CD4-positive, alpha-beta memory T cell (primary cell): Measurements from ENCODE around the gene SCFD2. TPM values are rescaled to one million over a fixed set of nuclear protein-coding genes. Genes with fewer than 3 reads are reported as not detected.

Experiments
- CTCF ChIA-PET: fragments of 350-600 bp; sonication (Branson Sonifier 250); formaldehyde crosslinking; loops from one replicate; lab custom pipeline; 2021; ENCODE audit warnings: inconsistent platforms; ENCODE audit not compliant: partially characterized antibody; lab: Charles Lee
- POLR2A ChIA-PET: fragments of 350-600 bp; sonication (Branson Sonifier 250); formaldehyde crosslinking; loops from one replicate; lab custom pipeline; 2021; ENCODE audit not compliant: partially characterized antibody; lab: Charles Lee
- DNase-seq, 5 donors: peaks; one replicate each; pipeline versions ENCODE4 v3.0.0 to v3.0.0-alpha.2; 2020 to 2022; ENCODE audit warnings: mixed read lengths in 1 of 5
- H3K27ac ChIP-seq: one replicate; pipeline ENCODE4 v1.7.0; 2013; ENCODE audit warnings: low read depth, low read length
- H3K27me3 ChIP-seq: 2 replicates; pipeline ENCODE4 v1.7.0; 2013; ENCODE audit warnings: mild to moderate bottlenecking, low read length, moderate library complexity; ENCODE audit not compliant: insufficient read depth
- H3K36me3 ChIP-seq: 2 replicates; pipeline ENCODE4 v1.7.0; 2013; ENCODE audit warnings: mild to moderate bottlenecking, low read length, moderate library complexity; ENCODE audit not compliant: insufficient read depth
- H3K4me1 ChIP-seq: 2 replicates; pipeline ENCODE4 v1.7.0; 2013; ENCODE audit warnings: mild to moderate bottlenecking, low read length, moderate library complexity; ENCODE audit not compliant: insufficient read depth
- H3K4me3 ChIP-seq, 2 donors: one replicate each; pipeline ENCODE4 v1.7.0; 2013; ENCODE audit warnings: low read length in 2 of 2, mild to moderate bottlenecking in 1 of 2
- H3K9me3 ChIP-seq, 2 donors: one replicate each; pipeline ENCODE4 v1.7.0; 2013; ENCODE audit warnings: low read length in 2 of 2, control low read depth in 1 of 2; ENCODE audit not compliant: control insufficient read depth in 1 of 2
- H3K27ac Mint-ChIP-seq, 7 donors: one replicate each; pipeline ENCODE4 v1.8.0; 2020 to 2021; ENCODE audit warnings: mixed read lengths in 7 of 7, mild to moderate bottlenecking in 6 of 7, inconsistent platforms in 3 of 7, moderate library complexity in 3 of 7
- H3K27me3 Mint-ChIP-seq, 2 donors: one replicate each; pipeline ENCODE4 v1.8.0; 2020 to 2021; ENCODE audit warnings: mixed read lengths in 2 of 2
- H3K36me3 Mint-ChIP-seq, 2 donors: one replicate each; pipeline ENCODE4 v1.8.0; 2020 to 2021; ENCODE audit warnings: mixed read lengths in 2 of 2, inconsistent platforms in 1 of 2, mild to moderate bottlenecking in 1 of 2
- H3K4me1 Mint-ChIP-seq, 4 donors: one replicate each; pipeline ENCODE4 v1.8.0; 2020 to 2021; ENCODE audit warnings: mixed read lengths in 4 of 4, mild to moderate bottlenecking in 1 of 4
- H3K4me3 Mint-ChIP-seq, 8 donors: one replicate each; pipeline ENCODE4 v1.8.0; 2020 to 2021; ENCODE audit warnings: mixed read lengths in 8 of 8, mild to moderate bottlenecking in 7 of 8, moderate library complexity in 6 of 8, inconsistent platforms in 3 of 8
- H3K9me3 Mint-ChIP-seq, 8 donors: one replicate each; pipeline ENCODE4 v1.8.0; 2020 to 2021; ENCODE audit warnings: mixed read lengths in 8 of 8, mild to moderate bottlenecking in 5 of 8, inconsistent platforms in 3 of 8, moderate library complexity in 1 of 8
- intact Hi-C: fragments of 100-400 bp; cut with micrococcal nuclease; formaldehyde crosslinking; loops from one replicate; pipeline ENCODE4 v1.15.1; 2023
- polyA plus RNA-seq, 2 donors: library from polyadenylated mRNA; unstranded; fragments of 300-500 nt; fragmentation: Illumina TruSeq; gene quantifications; one replicate each; pipeline ENCODE4 v1.2.3, GENCODE V29; 2021
- total RNA-seq, 2 experiments: library from RNA; stranded (reverse); gene quantifications; one replicate each; pipeline ENCODE4 v1.2.3, GENCODE V29; 2021

SCFD2 gene
- total and polyA plus RNA-seq, 4 experiments from 2014 or later = 12.4 to 21.2 (median 13.5) TPM

DNA sequence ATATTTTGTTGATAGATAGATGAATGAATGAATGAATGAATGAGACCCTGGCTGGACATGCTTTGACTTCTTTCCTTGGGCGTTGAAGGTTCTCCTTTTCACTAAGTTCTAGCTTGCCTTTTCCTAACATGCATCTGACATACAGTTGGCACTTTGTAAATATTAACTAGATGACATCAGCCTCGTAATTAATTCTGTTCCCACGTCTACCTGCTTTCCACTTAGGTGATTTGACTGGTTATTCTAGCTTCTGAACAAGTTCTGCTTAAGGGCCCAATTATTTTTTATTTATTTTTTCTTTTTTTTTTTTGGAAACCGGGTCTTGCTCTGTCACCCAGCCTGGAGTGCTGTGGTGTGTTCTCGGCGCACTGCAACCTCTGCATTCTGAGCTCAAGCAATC is 517.6 kb downstream of the SCFD2 start:
- no peak overlapping the region for H3K27ac Mint-ChIP-seq
- H3K36me3 Mint-ChIP-seq = no peaks in the 10 kb centered on the region
- no peak overlapping the region for H3K4me3 Mint-ChIP-seq
- Histone ChIP-seq H3K9me3 (no peaks in the 10 kb centered on the region), H3K4me1 (no peaks in the 10 kb centered on the region), H3K27me3 (no peaks in the 10 kb centered on the region), H3K4me3 (no peak overlapping the region), H3K36me3 (no peaks in the 10 kb centered on the region), H3K27ac (no peak overlapping the region)
- intact Hi-C loops = no loop called here
- peaks cover 0 to 2% of the 10 kb centered on the region in 2 donors for H3K27me3 Mint-ChIP-seq
- H3K4me1 Mint-ChIP-seq = no peaks in the 10 kb centered on the region
- ChIA-PET CTCF (interaction anchor here (1.6 kb wide), 1 partner anchor 63 kb away, joined by 3 read pairs; no protein-coding TSS in a partner anchor), POLR2A (no interaction called here)
- DNase-seq = no peak
- H3K9me3 Mint-ChIP-seq = peaks cover 0 to 2% (median 0%) of the 10 kb centered on the region in 8 donors

DNA sequence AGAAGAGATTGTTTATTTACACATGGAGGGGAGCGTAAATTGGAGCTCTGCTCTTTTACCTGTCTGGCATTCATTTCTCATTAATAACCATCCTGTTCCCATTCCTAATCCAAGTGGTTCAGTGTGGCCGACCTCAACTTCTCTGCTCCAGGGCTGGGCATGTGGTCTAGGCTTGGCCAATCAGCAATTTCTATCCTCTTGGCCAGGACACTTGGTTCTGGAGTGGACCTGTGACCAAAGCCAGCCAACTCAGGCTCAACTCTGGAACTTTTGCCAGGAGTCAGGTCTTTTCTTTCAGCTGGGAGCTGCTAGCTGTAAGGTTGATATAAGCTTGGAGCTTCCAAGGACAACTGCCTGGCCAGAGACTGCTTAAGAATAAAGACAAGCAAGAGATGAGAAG is 519.4 kb downstream of the SCFD2 start:
- POLR2A ChIA-PET = no interaction called here
- Mint-ChIP-seq H3K4me3 (no peak overlapping the region), H3K27me3 (peaks cover 0 to 2% of the 10 kb centered on the region in 2 donors), H3K27ac (no peak overlapping the region), H3K9me3 (peaks cover 0 to 1% (median 0%) of the 10 kb centered on the region in 8 donors), H3K36me3 (no peaks in the 10 kb centered on the region), H3K4me1 (no peaks in the 10 kb centered on the region)
- no peak for DNase-seq
- H3K4me1 ChIP-seq = no peaks in the 10 kb centered on the region
- no peak overlapping the region for H3K4me3 ChIP-seq
- no peaks in the 10 kb centered on the region for H3K27me3 ChIP-seq
- CTCF ChIA-PET = no interaction called here
- H3K27ac ChIP-seq = no peak overlapping the region
- intact Hi-C loops = no loop called here
- no peaks in the 10 kb centered on the region for H3K9me3 ChIP-seq
- H3K36me3 ChIP-seq = no peaks in the 10 kb centered on the region

DNA sequence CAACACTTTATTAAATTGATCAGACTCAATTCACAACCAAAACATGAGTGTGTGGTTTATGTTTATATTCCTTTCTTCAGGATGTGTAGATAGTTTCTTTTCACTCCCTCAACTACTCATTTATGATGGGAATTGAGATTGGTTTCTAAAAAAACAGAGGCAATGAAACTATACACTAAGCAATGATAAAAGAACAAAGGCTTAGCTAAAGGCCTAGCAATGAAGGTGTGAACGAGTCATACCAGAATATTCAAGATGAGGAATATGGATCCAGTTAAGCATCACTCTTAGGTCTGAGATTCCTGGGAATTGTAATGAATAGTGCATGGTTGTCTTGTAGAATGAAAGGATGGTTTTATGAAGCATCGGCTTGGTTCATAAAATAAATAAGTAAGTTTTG is 521.3 kb downstream of the SCFD2 start:
- peaks cover 0 to 2% of the 10 kb centered on the region in 2 donors for H3K27me3 Mint-ChIP-seq
- intact Hi-C loops = no loop called here
- no peaks in the 10 kb centered on the region for H3K4me1 Mint-ChIP-seq

DNA sequence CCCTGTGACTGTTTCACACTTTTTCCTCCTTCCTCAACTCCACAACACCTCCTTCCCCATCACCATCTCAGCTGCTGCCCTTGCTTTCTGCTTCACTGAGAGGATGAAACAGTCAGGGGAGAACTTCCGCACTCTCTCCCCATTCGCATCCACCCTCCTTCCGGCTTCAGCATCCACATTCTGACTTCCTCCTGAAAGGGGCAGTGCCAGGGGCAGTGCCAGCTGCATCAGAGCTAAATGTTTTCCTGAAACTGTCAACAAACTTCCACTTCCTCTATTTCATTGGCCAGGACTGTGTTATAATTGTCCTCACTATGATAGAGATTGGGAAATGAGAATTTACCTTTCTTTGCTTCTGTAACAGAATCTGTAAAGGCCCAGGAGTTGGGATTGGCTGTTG is 521.9 kb downstream of the SCFD2 start:
- ChIA-PET POLR2A (no interaction called here), CTCF (no interaction called here)
- Histone ChIP-seq H3K27ac (no peak overlapping the region), H3K36me3 (no peaks in the 10 kb centered on the region), H3K27me3 (no peaks in the 10 kb centered on the region), H3K4me3 (no peak overlapping the region), H3K9me3 (no peaks in the 10 kb centered on the region), H3K4me1 (no peaks in the 10 kb centered on the region)
- intact Hi-C loops = no loop called here
- DNase-seq = no peak
- Mint-ChIP-seq H3K9me3 (no peaks in the 10 kb centered on the region), H3K27me3 (peaks cover 0 to 2% of the 10 kb centered on the region in 2 donors), H3K27ac (peak overlapping the region in 1 of 7 donors; percentile 59), H3K36me3 (no peaks in the 10 kb centered on the region), H3K4me3 (no peak overlapping the region), H3K4me1 (no peaks in the 10 kb centered on the region)

More for the DNA sequence above, 521.3 kb downstream of the SCFD2 start:
- no peaks in the 10 kb centered on the region for H3K9me3 Mint-ChIP-seq
- no peaks in the 10 kb centered on the region for H3K4me1 ChIP-seq
- H3K36me3 ChIP-seq = no peaks in the 10 kb centered on the region
- no peak for DNase-seq
- H3K27ac Mint-ChIP-seq = no peak overlapping the region
- POLR2A ChIA-PET = no interaction called here
- no peaks in the 10 kb centered on the region for H3K9me3 ChIP-seq
- H3K4me3 ChIP-seq = no peak overlapping the region
- no peak overlapping the region for H3K27ac ChIP-seq
- no peak overlapping the region for H3K4me3 Mint-ChIP-seq
- no peaks in the 10 kb centered on the region for H3K36me3 Mint-ChIP-seq
- CTCF ChIA-PET = interaction anchor here (0.7 to 1.1 kb wide), 2 partner anchors 17 to 67 kb away, joined by 3 to 5 read pairs; no protein-coding TSS in a partner anchor
- H3K27me3 ChIP-seq = no peaks in the 10 kb centered on the region

DNA sequence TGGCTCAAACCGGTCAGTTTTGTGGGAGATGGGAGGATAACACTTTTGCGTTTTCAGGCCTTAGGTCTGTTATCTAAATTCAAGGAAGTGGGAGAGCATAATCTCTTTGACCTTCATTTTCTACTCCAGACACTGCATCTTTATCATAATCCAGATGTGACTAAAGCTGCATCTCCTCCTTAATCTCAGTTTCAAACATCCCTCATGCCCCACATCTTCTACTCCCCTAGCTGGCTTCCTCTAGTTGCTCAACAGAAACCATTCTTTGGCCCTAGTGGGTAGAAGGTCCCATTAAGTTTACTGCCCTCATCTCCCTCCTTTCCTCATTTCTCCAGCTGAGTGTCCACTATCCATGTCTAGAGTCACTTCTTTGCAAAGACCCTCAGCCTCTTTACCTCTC is 522.5 kb downstream of the SCFD2 start:
- Mint-ChIP-seq H3K4me3 (no peak overlapping the region), H3K36me3 (no peaks in the 10 kb centered on the region), H3K4me1 (no peaks in the 10 kb centered on the region), H3K9me3 (no peaks in the 10 kb centered on the region), H3K27me3 (peaks cover 0 to 2% of the 10 kb centered on the region in 2 donors), H3K27ac (no peak overlapping the region)
- no peak for DNase-seq
- ChIA-PET CTCF (interaction anchor here (1.2 kb wide), 1 partner anchor 68 kb away, joined by 3 read pairs; no protein-coding TSS in a partner anchor), POLR2A (no interaction called here)
- intact Hi-C loops = no loop called here
- Histone ChIP-seq H3K4me1 (no peaks in the 10 kb centered on the region), H3K4me3 (no peak overlapping the region), H3K27ac (no peak overlapping the region), H3K9me3 (no peaks in the 10 kb centered on the region), H3K27me3 (no peaks in the 10 kb centered on the region), H3K36me3 (no peaks in the 10 kb centered on the region)

DNA sequence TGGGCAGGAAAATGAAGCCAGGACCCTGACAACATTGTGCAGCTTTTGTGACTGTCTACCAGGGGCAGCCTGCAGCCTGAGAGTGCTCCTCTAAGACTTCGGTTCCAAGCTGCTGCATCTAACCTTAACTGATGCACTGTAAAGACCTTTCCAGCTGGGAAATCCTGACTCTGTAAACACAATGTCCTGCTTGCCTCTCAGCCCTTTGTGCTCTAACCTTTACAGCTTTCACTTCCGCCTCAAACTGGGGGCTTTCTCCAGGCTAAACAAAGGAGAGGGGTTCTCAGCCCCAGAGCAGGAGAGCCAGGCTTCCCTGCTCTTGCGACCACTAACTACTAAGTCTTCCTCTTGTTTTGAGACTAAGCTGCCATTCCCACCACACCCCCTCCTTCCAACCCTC is 523.1 kb downstream of the SCFD2 start:
- ChIA-PET POLR2A (no interaction called here), CTCF (interaction anchor here (1.2 kb wide), 1 partner anchor 69 kb away, joined by 3 read pairs; no protein-coding TSS in a partner anchor)
- Histone ChIP-seq H3K4me1 (no peaks in the 10 kb centered on the region), H3K4me3 (no peak overlapping the region), H3K27me3 (no peaks in the 10 kb centered on the region), H3K27ac (no peak overlapping the region), H3K9me3 (no peaks in the 10 kb centered on the region), H3K36me3 (no peaks in the 10 kb centered on the region)
- no peak overlapping the region for H3K4me3 Mint-ChIP-seq
- no peaks in the 10 kb centered on the region for H3K4me1 Mint-ChIP-seq
- H3K9me3 Mint-ChIP-seq = no peaks in the 10 kb centered on the region
- intact Hi-C loops = no loop called here
- H3K27ac Mint-ChIP-seq = no peak overlapping the region
- DNase-seq = no peak
- H3K36me3 Mint-ChIP-seq = no peaks in the 10 kb centered on the region
- H3K27me3 Mint-ChIP-seq = peaks cover 4% of the 10 kb centered on the region in 2 donors

DNA sequence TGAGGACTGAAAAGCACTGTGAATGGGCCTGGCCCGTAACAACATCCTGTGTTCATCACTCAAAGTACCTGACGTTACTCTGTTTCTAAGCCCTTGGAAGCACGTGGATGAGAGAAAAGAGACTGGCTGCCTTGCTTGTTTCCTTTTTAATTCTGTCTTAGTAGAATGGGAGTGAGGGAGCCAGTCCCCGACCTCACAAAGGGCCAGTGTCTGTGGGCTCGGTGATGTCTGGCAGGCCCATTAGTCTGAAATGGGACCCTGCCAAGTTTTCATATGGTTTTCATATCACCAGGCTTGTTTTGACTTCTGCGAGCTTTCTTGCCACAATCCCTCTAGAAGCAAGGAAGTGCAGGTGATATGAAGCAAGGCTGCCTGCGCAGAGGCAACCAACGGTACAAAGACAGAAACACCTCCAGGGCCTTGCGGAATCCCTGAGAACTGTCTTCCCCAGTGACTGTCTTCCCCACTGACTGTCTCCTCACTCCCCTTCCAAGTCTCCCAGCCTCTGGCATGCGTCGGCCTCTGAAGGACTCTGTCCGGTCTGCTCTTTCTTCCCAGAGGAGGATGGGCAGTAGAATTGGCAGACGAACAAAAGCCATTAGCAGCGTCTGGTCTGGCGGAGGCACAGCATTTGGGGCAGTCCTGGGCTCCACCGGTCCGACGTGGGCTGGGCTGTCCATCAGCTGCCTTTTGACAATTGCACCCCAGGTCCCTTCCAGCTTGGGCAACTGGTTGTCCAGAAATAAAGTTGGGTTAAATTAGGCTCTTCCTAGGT is 524.0 kb downstream of the SCFD2 start:
- Mint-ChIP-seq H3K4me1 (no peaks in the 10 kb centered on the region), H3K36me3 (no peaks in the 10 kb centered on the region), H3K9me3 (no peaks in the 10 kb centered on the region), H3K27me3 (peaks cover 4% of the 10 kb centered on the region in 2 donors), H3K27ac (no peak overlapping the region), H3K4me3 (no peak overlapping the region)
- no peaks in the 10 kb centered on the region for H3K36me3 ChIP-seq
- no peak for DNase-seq
- intact Hi-C loops = no loop called here
- H3K9me3 ChIP-seq = no peaks in the 10 kb centered on the region
- ChIA-PET CTCF (no interaction called here), POLR2A (interaction anchor here (0.6 kb wide), 1 partner anchor 846 kb away, joined by 3 read pairs; no protein-coding TSS in a partner anchor)
- no peaks in the 10 kb centered on the region for H3K27me3 ChIP-seq
- no peak overlapping the region for H3K27ac ChIP-seq
- no peak overlapping the region for H3K4me3 ChIP-seq
- no peaks in the 10 kb centered on the region for H3K4me1 ChIP-seq
